Neural progenitor cell (in vitro differentiated cells): ENCODE results near the gene RBMS1. TPM values are rescaled to one million over a fixed set of nuclear protein-coding genes. Genes with fewer than 3 reads are reported as not detected.

ENCODE experiments used
- DNase-seq: peaks from one replicate; pipeline ENCODE4 v3.0.0-alpha.2; 2016; ENCODE audit warnings: low spot score
- H2AFZ ChIP-seq: fragments of 200-600 bp; sonication (generic); replicated peaks from 2 replicates; pipeline ENCODE4 v1.6.1; 2016; ENCODE audit warnings: antibody characterized with exemption
- H3F3A ChIP-seq: fragments of 200-600 bp; sonication (generic); 2 replicates; pipeline ENCODE4 v1.6.1; 2016; ENCODE audit warnings: antibody characterized with exemption, low read depth
- H3K27ac ChIP-seq: fragments of 200-600 bp; sonication (generic); 2 replicates; pipeline ENCODE4 v1.5.1; 2016; ENCODE audit warnings: mild to moderate bottlenecking
- H3K27me3 ChIP-seq: fragments of 200-600 bp; sonication (generic); 2 replicates; pipeline ENCODE4 v1.6.1; 2016; ENCODE audit warnings: mild to moderate bottlenecking, moderate library complexity
- H3K36me3 ChIP-seq: fragments of 200-600 bp; sonication (generic); 2 replicates; pipeline ENCODE4 v1.5.1; 2016
- H3K4me1 ChIP-seq: fragments of 200-600 bp; sonication (generic); 2 replicates; pipeline ENCODE4 v1.6.1; 2016; ENCODE audit warnings: mixed run types
- H3K4me2 ChIP-seq: fragments of 200-600 bp; sonication (generic); 2 replicates; pipeline ENCODE4 v1.6.1; 2016
- H3K4me3 ChIP-seq: fragments of 200-600 bp; sonication (generic); 2 replicates; pipeline ENCODE4 v1.5.1; 2016
- H3K79me2 ChIP-seq: fragments of 200-600 bp; sonication (generic); 2 replicates; pipeline ENCODE4 v1.6.1; 2016; ENCODE audit warnings: low read depth
- H3K9ac ChIP-seq: fragments of 200-600 bp; sonication (generic); 2 replicates; pipeline ENCODE4 v1.6.1; 2016
- H3K9me3 ChIP-seq: fragments of 200-600 bp; sonication (generic); 2 replicates; pipeline ENCODE4 v1.5.1; 2016; ENCODE audit warnings: low read depth
- H4K20me1 ChIP-seq: fragments of 200-600 bp; sonication (generic); 2 replicates; pipeline ENCODE4 v1.6.1; 2016; ENCODE audit warnings: low read depth
- H3K27ac Mint-ChIP-seq: 3 replicates; pipeline ENCODE4 v1.8.0; 2021; ENCODE audit warnings: mixed read lengths
- H3K27me3 Mint-ChIP-seq: 2 replicates; pipeline ENCODE4 v1.8.0; 2022; ENCODE audit warnings: low read depth, mild to moderate bottlenecking, inconsistent platforms, moderate library complexity, mixed read lengths; ENCODE audit not compliant: insufficient read depth
- H3K36me3 Mint-ChIP-seq: 3 replicates; pipeline ENCODE4 v1.8.0; 2021; ENCODE audit warnings: mixed read lengths
- H3K4me1 Mint-ChIP-seq: 3 replicates; pipeline ENCODE4 v1.8.0; 2021; ENCODE audit warnings: mixed read lengths
- H3K4me3 Mint-ChIP-seq: 3 replicates; pipeline ENCODE4 v1.8.0; 2021; ENCODE audit warnings: mild to moderate bottlenecking, moderate library complexity, mixed read lengths
- H3K9me3 Mint-ChIP-seq: 3 replicates; pipeline ENCODE4 v1.8.0; 2020; ENCODE audit warnings: mixed read lengths
- CTCF ChIP-seq: fragments of 200-600 bp; sonication (generic); IDR thresholded peaks from 2 replicates; pipeline ENCODE4 v1.5.1; 2017; ENCODE audit warnings: antibody characterized with exemption, mild to moderate bottlenecking
- EZH2 ChIP-seq: fragments of 200-600 bp; sonication (generic); IDR thresholded peaks from 2 replicates; pipeline ENCODE4 v1.6.1; 2017; ENCODE audit warnings: antibody characterized with exemption, mild to moderate bottlenecking, moderate library complexity
- EZH2phosphoT487 ChIP-seq: fragments of 200-600 bp; sonication (generic); IDR thresholded peaks from 2 replicates; pipeline ENCODE4 v1.6.1; 2017; ENCODE audit warnings: antibody characterized with exemption
- total RNA-seq: library from RNA; depleted of rRNA; stranded (reverse); fragments of >200 nt; gene quantifications from 2 replicates; pipeline ENCODE4 v1.2.3, GENCODE V29; 2015; ENCODE audit warnings: low replicate concordance

The RBMS1 gene
- total RNA-seq, 1 donor from 2014 or later = 101 TPM

- no peak overlapping the region for H3K4me2 ChIP-seq
- peaks cover 17% of the 10 kb centered on the region for H3K4me1 Mint-ChIP-seq
- no peak for DNase-seq
- H3K79me2 ChIP-seq = no peaks in the 10 kb centered on the region
- TF ChIP-seq EZH2 (no peak), EZH2phosphoT487 (no peak), CTCF (no peak)
- no peaks in the 10 kb centered on the region for H3K36me3 Mint-ChIP-seq
- H3K4me3 Mint-ChIP-seq = no peak overlapping the region
- no peak overlapping the region for H3K4me3 ChIP-seq
- H3K27ac Mint-ChIP-seq = no peak overlapping the region
- no peaks in the 10 kb centered on the region for H3K4me1 ChIP-seq
- peaks cover 4% of the 10 kb centered on the region for H3K27me3 Mint-ChIP-seq
- H3K9me3 ChIP-seq = no peaks in the 10 kb centered on the region
- H3K27me3 ChIP-seq = no peaks in the 10 kb centered on the region
- no peaks in the 10 kb centered on the region for H3F3A ChIP-seq
- H2AFZ ChIP-seq = no peak overlapping the region
- no peak overlapping the region for H3K27ac ChIP-seq
- no peaks in the 10 kb centered on the region for H4K20me1 ChIP-seq
- H3K36me3 ChIP-seq = no peaks in the 10 kb centered on the region
- peaks cover 8% of the 10 kb centered on the region for H3K9me3 Mint-ChIP-seq
- H3K9ac ChIP-seq = no peak overlapping the region
Observed at GRCh38 chr2:160254189-160254762, 239.3 kb downstream of the RBMS1 start.

GRCh38 chr2:160253440-160254188 lies 240.0 kb downstream of the RBMS1 start:
- Histone ChIP-seq H3K9ac (no peak overlapping the region), H3K27me3 (no peaks in the 10 kb centered on the region), H4K20me1 (no peaks in the 10 kb centered on the region), H3K4me1 (no peaks in the 10 kb centered on the region), H3K4me2 (no peak overlapping the region), H3K4me3 (no peak overlapping the region), H3K79me2 (no peaks in the 10 kb centered on the region), H3K9me3 (no peaks in the 10 kb centered on the region), H2AFZ (no peak overlapping the region), H3K27ac (no peak overlapping the region), H3F3A (no peaks in the 10 kb centered on the region), H3K36me3 (no peaks in the 10 kb centered on the region)
- Mint-ChIP-seq H3K9me3 (peaks cover 8% of the 10 kb centered on the region), H3K4me3 (no peak overlapping the region), H3K27ac (no peak overlapping the region), H3K36me3 (no peaks in the 10 kb centered on the region), H3K27me3 (peaks cover 7% of the 10 kb centered on the region), H3K4me1 (peaks cover 19% of the 10 kb centered on the region)
- TF ChIP-seq EZH2phosphoT487 = no peak
- no peak for TF ChIP-seq CTCF
- TF ChIP-seq EZH2 = no peak
- no peak for DNase-seq

GRCh38 chr2:160252900-160253299 lies 240.7 kb downstream of the RBMS1 start:
- Histone ChIP-seq H3K36me3 (no peaks in the 10 kb centered on the region), H3K9me3 (no peaks in the 10 kb centered on the region), H3K9ac (no peak overlapping the region), H2AFZ (no peak overlapping the region), H4K20me1 (no peaks in the 10 kb centered on the region), H3K27ac (no peak overlapping the region), H3K79me2 (no peaks in the 10 kb centered on the region), H3F3A (no peaks in the 10 kb centered on the region), H3K4me2 (no peak overlapping the region), H3K4me3 (no peak overlapping the region), H3K4me1 (no peaks in the 10 kb centered on the region), H3K27me3 (no peaks in the 10 kb centered on the region)
- no peak for DNase-seq
- Mint-ChIP-seq H3K9me3 (peaks cover 8% of the 10 kb centered on the region), H3K4me3 (no peak overlapping the region), H3K4me1 (peaks cover 24% of the 10 kb centered on the region), H3K27me3 (peaks cover 4% of the 10 kb centered on the region), H3K36me3 (no peaks in the 10 kb centered on the region), H3K27ac (no peak overlapping the region)
- TF ChIP-seq EZH2 = no peak
- TF ChIP-seq EZH2phosphoT487 = no peak
- no peak for TF ChIP-seq CTCF
